HG02852 (cell line): ENCODE data around the gene NADSYN1.

ENCODE experiments used
- ATAC-seq: cut with Tn5 transposase; IDR thresholded peaks from one replicate; pipeline ENCODE4 v1.9.1; 2021; ENCODE audit warnings: mild to moderate bottlenecking, moderate library complexity; ENCODE audit not compliant: unreplicated experiment

NADSYN1 gene

GRCh38 chr11:71472357-71472885 lies 19.4 kb downstream of the NADSYN1 start:
- no peak for ATAC-seq

- ATAC-seq: no peak
Observed at GRCh38 chr11:71472941-71473792, 20.2 kb downstream of the NADSYN1 start.

- no peak for ATAC-seq
Observed at GRCh38 chr11:71473793-71474080, 20.7 kb downstream of the NADSYN1 start.

- no peak for ATAC-seq
Observed at GRCh38 chr11:71474141-71474770, 21.3 kb downstream of the NADSYN1 start.

- no peak for ATAC-seq
Observed at GRCh38 chr11:71474771-71475483, 21.9 kb downstream of the NADSYN1 start.

- no peak for ATAC-seq
Observed at GRCh38 chr11:71476031-71476430, 23.0 kb downstream of the NADSYN1 start.

GRCh38 chr11:71476926-71477640 lies 24.1 kb downstream of the NADSYN1 start:
- no peak for ATAC-seq

- ATAC-seq: no peak
Observed at GRCh38 chr11:71477641-71478527, 24.9 kb downstream of the NADSYN1 start.

- no peak for ATAC-seq
Observed at GRCh38 chr11:71478528-71478840, 25.5 kb downstream of the NADSYN1 start.

GRCh38 chr11:71481101-71481960 lies 28.3 kb downstream of the NADSYN1 start:
- ATAC-seq: no peak

- no peak for ATAC-seq
Observed at GRCh38 chr11:71482216-71482615, 29.2 kb downstream of the NADSYN1 start.

GRCh38 chr11:71482746-71483364 lies 29.9 kb downstream of the NADSYN1 start:
- ATAC-seq: no peak

GRCh38 chr11:71483692-71484091 lies 30.7 kb downstream of the NADSYN1 start:
- no peak for ATAC-seq

- no peak for ATAC-seq
Observed at GRCh38 chr11:71484248-71485062, 31.5 kb downstream of the NADSYN1 start.

GRCh38 chr11:71485063-71485399 lies 32.0 kb downstream of the NADSYN1 start:
- ATAC-seq: no peak

- no peak for ATAC-seq
Observed at GRCh38 chr11:71485466-71485865, 32.5 kb downstream of the NADSYN1 start.

- ATAC-seq: no peak
Observed at GRCh38 chr11:71486320-71486719, 33.3 kb downstream of the NADSYN1 start.

- ATAC-seq: peak; percentile 5
Observed at GRCh38 chr11:71488681-71489270, 35.8 kb downstream of the NADSYN1 start.
